Measurements from ENCODE around the gene AGAP5.
"Not testable (repeated sequence)": the region's sequence is repeated elsewhere in the genome, so short reads cannot be mapped to it uniquely, and the experiment has no call there.

AGAP5 gene

GRCh38 chr10:73713912-73714311 is 16.0 kb upstream of the AGAP5 start:
- not testable (repeated sequence) for DNase-seq

GRCh38 chr10:73711683-73712082 is 13.8 kb upstream of the AGAP5 start:
- not testable (repeated sequence) for DNase-seq

- DNase-seq, result not testable (repeated sequence)
These were observed 10.2 kb upstream of the AGAP5 start for GRCh38 chr10:73708122-73708521.

- DNase-seq, result not testable (repeated sequence)
These were observed 9.7 kb upstream of the AGAP5 start for GRCh38 chr10:73707628-73708027.

- DNase-seq, result not testable (repeated sequence)
These were observed 8.6 kb upstream of the AGAP5 start for GRCh38 chr10:73706488-73706887.

- DNase-seq, result not testable (repeated sequence)
These were observed 7.7 kb upstream of the AGAP5 start for GRCh38 chr10:73705506-73706072.

- not testable (repeated sequence) for DNase-seq
These were observed 6.0 kb upstream of the AGAP5 start for GRCh38 chr10:73703924-73704323.

- not testable (repeated sequence) for DNase-seq
These were observed 910 bp upstream of the AGAP5 start for GRCh38 chr10:73698819-73699218.

GRCh38 chr10:73695302-73695701 is 2.6 kb downstream of the AGAP5 start:
- not testable (repeated sequence) for DNase-seq

GRCh38 chr10:73690755-73691154 is 7.2 kb downstream of the AGAP5 start:
- DNase-seq, result not testable (repeated sequence)

GRCh38 chr10:73689596-73689995 is 8.3 kb downstream of the AGAP5 start:
- DNase-seq, result not testable (repeated sequence)

GRCh38 chr10:73687641-73688040 is 10.3 kb downstream of the AGAP5 start:
- peak; percentile 50 for DNase-seq

GRCh38 chr10:73674546-73674945 is 23.4 kb downstream of the AGAP5 start:
- not testable (repeated sequence) for DNase-seq

- not testable (repeated sequence) for DNase-seq
These were observed 29.5 kb downstream of the AGAP5 start for GRCh38 chr10:73668378-73668777.

- DNase-seq, result not testable (repeated sequence)
These were observed 31.6 kb downstream of the AGAP5 start for GRCh38 chr10:73666153-73666809.

GRCh38 chr10:73665581-73665980 is 32.3 kb downstream of the AGAP5 start:
- not testable (repeated sequence) for DNase-seq

GRCh38 chr10:73664156-73665040 is 33.5 kb downstream of the AGAP5 start:
- DNase-seq, result not testable (repeated sequence)

GRCh38 chr10:73663621-73664020 is 34.3 kb downstream of the AGAP5 start:
- not testable (repeated sequence) for DNase-seq

GRCh38 chr10:73662705-73663104 is 35.2 kb downstream of the AGAP5 start:
- DNase-seq, result not testable (repeated sequence)

GRCh38 chr10:73655990-73656298 is 42.0 kb downstream of the AGAP5 start, which contains the start of gene SYNPO2L:
Gene SYNPO2L (minus strand): TSS chr10:73656029. CDS start chr10:73655922, 107 bp downstream.
- no peak for DNase-seq

GRCh38 chr10:73655257-73655989 is 42.5 kb downstream of the AGAP5 start:
- DNase-seq, result peak; percentile 49

- DNase-seq, result peak; percentile 58
These were observed 44.2 kb downstream of the AGAP5 start for GRCh38 chr10:73653701-73654100.

- DNase-seq, result no peak
These were observed 44.7 kb downstream of the AGAP5 start for GRCh38 chr10:73653195-73653594.

Measured in hematopoietic multipotent progenitor cell treated with erythropoietin and hydrocortisone succinate and interleukin-3 and kit ligand, for 6 days (in vitro differentiated cells).